ENCODE data around the gene SCUBE2.

The SCUBE2 gene

GRCh38 chr11:9132203-9132878 is 40.9 kb upstream of the SCUBE2 start:
- DNase-seq (ENCODE audit: insufficient read length, low spot score) (no peak), FAIRE-seq (peak; percentile 74)
- TF ChIP-seq POLR2A (IDR thresholded peaks at IDR 0.05; ENCODE audit: low read depth, low read length): no peak
- TF ChIP-seq SPI1 (IDR thresholded peaks at IDR 0.05; ENCODE audit: low read depth, low read length): no peak

GRCh38 chr11:9130297-9130696 is 38.9 kb upstream of the SCUBE2 start:
- no peak for FAIRE-seq
- peak; percentile 87 for TF ChIP-seq SPI1 (IDR thresholded peaks at IDR 0.05; ENCODE audit: low read depth, low read length)
- no peak for TF ChIP-seq POLR2A (IDR thresholded peaks at IDR 0.05; ENCODE audit: low read depth, low read length)
- no peak for TF ChIP-seq TAF1 (IDR thresholded peaks at IDR 0.05; ENCODE audit: low read depth, low read length)
- TF ChIP-seq POU2F2 (IDR thresholded peaks at IDR 0.05; ENCODE audit: low read depth, low read length): no peak

GRCh38 chr11:9126636-9127035 is 35.2 kb upstream of the SCUBE2 start:
- DNase-seq (ENCODE audit: insufficient read length, low spot score): no peak
- no peak for FAIRE-seq
- TF ChIP-seq SPI1 (IDR thresholded peaks at IDR 0.05; ENCODE audit: low read depth, low read length): 0 out of 2 replicates have a peak, but pooled peaks have one; percentile 14
- TF ChIP-seq POU2F2 (IDR thresholded peaks at IDR 0.05; ENCODE audit: low read depth, low read length): no peak
- no peak for TF ChIP-seq PAX5 (IDR thresholded peaks at IDR 0.05; ENCODE audit: insufficient read depth, low read length, severe bottlenecking)
- TF ChIP-seq TAF1 (IDR thresholded peaks at IDR 0.05; ENCODE audit: low read depth, low read length): no peak
- no peak for TF ChIP-seq POLR2A (IDR thresholded peaks at IDR 0.05; ENCODE audit: low read depth, low read length)

More at GRCh38 chr11:9130297-9130696, 38.9 kb upstream of the SCUBE2 start:
- DNase-seq (ENCODE audit: insufficient read length, low spot score): no peak

GRCh38 chr11:9125185-9125886 is 33.9 kb upstream of the SCUBE2 start:
- no peak for TF ChIP-seq POLR2AphosphoS5 (IDR thresholded peaks at IDR 0.05; ENCODE audit: low read depth, low read length)
- TF ChIP-seq POLR2A (IDR thresholded peaks at IDR 0.05; ENCODE audit: low read depth, low read length): no peak
- no peak for TF ChIP-seq POU2F2 (IDR thresholded peaks at IDR 0.05; ENCODE audit: low read depth, low read length)
- TF ChIP-seq SPI1 (IDR thresholded peaks at IDR 0.05; ENCODE audit: low read depth, low read length): no peak
- TF ChIP-seq PAX5 (IDR thresholded peaks at IDR 0.05; ENCODE audit: insufficient read depth, low read length, severe bottlenecking): no peak
- TF ChIP-seq TAF1 (IDR thresholded peaks at IDR 0.05; ENCODE audit: low read depth, low read length): no peak
- DNase-seq (ENCODE audit: insufficient read length, low spot score) (no peak), FAIRE-seq (no peak)

GRCh38 chr11:9123595-9124304 is 32.4 kb upstream of the SCUBE2 start:
- FAIRE-seq (no peak), DNase-seq (ENCODE audit: insufficient read length, low spot score) (no peak)
- no peak for TF ChIP-seq TAF1 (IDR thresholded peaks at IDR 0.05; ENCODE audit: low read depth, low read length)
- no peak for TF ChIP-seq POU2F2 (IDR thresholded peaks at IDR 0.05; ENCODE audit: low read depth, low read length)
- TF ChIP-seq SPI1 (IDR thresholded peaks at IDR 0.05; ENCODE audit: low read depth, low read length): no peak

- FAIRE-seq (no peak), DNase-seq (ENCODE audit: insufficient read length, low spot score) (no peak)
Measured at GRCh38 chr11:9121469-9121796, 30.0 kb upstream of the SCUBE2 start.

GRCh38 chr11:9120664-9121468 is 29.5 kb upstream of the SCUBE2 start:
- FAIRE-seq (no peak), DNase-seq (ENCODE audit: insufficient read length, low spot score) (no peak)
- TF ChIP-seq POLR2A (IDR thresholded peaks at IDR 0.05; ENCODE audit: low read depth, low read length) (no peak), POLR2AphosphoS5 (IDR thresholded peaks at IDR 0.05; ENCODE audit: low read depth, low read length) (no peak), PAX5 (IDR thresholded peaks at IDR 0.05; ENCODE audit: insufficient read depth, low read length, severe bottlenecking) (no peak), SPI1 (IDR thresholded peaks at IDR 0.05; ENCODE audit: low read depth, low read length) (no peak), TAF1 (IDR thresholded peaks at IDR 0.05; ENCODE audit: low read depth, low read length) (no peak), POU2F2 (IDR thresholded peaks at IDR 0.05; ENCODE audit: low read depth, low read length) (no peak)

More at GRCh38 chr11:9121469-9121796, 30.0 kb upstream of the SCUBE2 start:
- TF ChIP-seq POLR2AphosphoS5 (IDR thresholded peaks at IDR 0.05; ENCODE audit: low read depth, low read length) (no peak), PAX5 (IDR thresholded peaks at IDR 0.05; ENCODE audit: insufficient read depth, low read length, severe bottlenecking) (no peak), SPI1 (IDR thresholded peaks at IDR 0.05; ENCODE audit: low read depth, low read length) (no peak), POU2F2 (IDR thresholded peaks at IDR 0.05; ENCODE audit: low read depth, low read length) (no peak), POLR2A (IDR thresholded peaks at IDR 0.05; ENCODE audit: low read depth, low read length) (no peak), TAF1 (IDR thresholded peaks at IDR 0.05; ENCODE audit: low read depth, low read length) (no peak)

GRCh38 chr11:9118277-9118676 is 26.9 kb upstream of the SCUBE2 start:
- DNase-seq (ENCODE audit: insufficient read length, low spot score) (no peak), FAIRE-seq (peak; percentile 33)
- TF ChIP-seq POU2F2 (IDR thresholded peaks at IDR 0.05; ENCODE audit: low read depth, low read length) (no peak), TAF1 (IDR thresholded peaks at IDR 0.05; ENCODE audit: low read depth, low read length) (no peak), SPI1 (IDR thresholded peaks at IDR 0.05; ENCODE audit: low read depth, low read length) (no peak), PAX5 (IDR thresholded peaks at IDR 0.05; ENCODE audit: insufficient read depth, low read length, severe bottlenecking) (no peak), POLR2AphosphoS5 (IDR thresholded peaks at IDR 0.05; ENCODE audit: low read depth, low read length) (no peak), POLR2A (IDR thresholded peaks at IDR 0.05; ENCODE audit: low read depth, low read length) (no peak)

GRCh38 chr11:9112075-9112474 is 20.7 kb upstream of the SCUBE2 start:
- no peak for FAIRE-seq
- TF ChIP-seq SPI1 (IDR thresholded peaks at IDR 0.05; ENCODE audit: low read depth, low read length) (no peak), POLR2A (IDR thresholded peaks at IDR 0.05; ENCODE audit: low read depth, low read length) (no peak), POLR2AphosphoS5 (IDR thresholded peaks at IDR 0.05; ENCODE audit: low read depth, low read length) (no peak), POU2F2 (IDR thresholded peaks at IDR 0.05; ENCODE audit: low read depth, low read length) (no peak), PAX5 (IDR thresholded peaks at IDR 0.05; ENCODE audit: insufficient read depth, low read length, severe bottlenecking) (no peak), TAF1 (IDR thresholded peaks at IDR 0.05; ENCODE audit: low read depth, low read length) (no peak)
- DNase-seq (ENCODE audit: insufficient read length, low spot score): no peak

Data from GM12891 (cell line).